Left kidney (tissue), 2 donors: Measurements from ENCODE around the gene ZNF503. TPM values are rescaled to one million over a fixed set of nuclear protein-coding genes. Genes with fewer than 3 reads are reported as not detected.

Experiments used
- DNase-seq: peaks from one replicate; pipeline ENCODE4 v3.0.0-alpha.2; 2013
- polyA plus RNA-seq: library from polyadenylated mRNA; unstranded; fragments of 120-200 nt; gene quantifications from one replicate; pipeline ENCODE4 v1.2.1, GENCODE V29; 2013; ENCODE audit not compliant: insufficient read length

The ZNF503 gene
- polyA plus RNA-seq, 1 donor = 45.2 TPM

- DNase-seq = no peak
These were observed 6.3 kb upstream of the ZNF503 start for GRCh38 chr10:75407713-75408508.

GRCh38 chr10:75407224-75407712, 5.7 kb upstream of the ZNF503 start:
- DNase-seq = no peak

- DNase-seq = no peak
These were observed 5.1 kb upstream of the ZNF503 start for GRCh38 chr10:75406462-75407223.

- no peak for DNase-seq
These were observed 4.3 kb upstream of the ZNF503 start for GRCh38 chr10:75405598-75406461.

- no peak for DNase-seq
These were observed 3.4 kb upstream of the ZNF503 start for GRCh38 chr10:75404815-75405597.

- no peak for DNase-seq
These were observed 2.6 kb upstream of the ZNF503 start for GRCh38 chr10:75403939-75404814.

- peak; percentile 91 for DNase-seq
These were observed 1.8 kb upstream of the ZNF503 start for GRCh38 chr10:75403144-75403938.

GRCh38 chr10:75402486-75403143, 1.1 kb upstream of the ZNF503 start:
- DNase-seq = no peak

GRCh38 chr10:75400771-75401568, 594 bp downstream of the ZNF503 start:
- no peak for DNase-seq

- DNase-seq = no peak
These were observed 1.3 kb downstream of the ZNF503 start for GRCh38 chr10:75400163-75400770.

- peak; percentile 54 for DNase-seq
These were observed 2.0 kb downstream of the ZNF503 start for GRCh38 chr10:75399461-75400162.

GRCh38 chr10:75398692-75399460, 2.7 kb downstream of the ZNF503 start:
- DNase-seq = peak; percentile 37

- peak; percentile 24 for DNase-seq
These were observed 3.3 kb downstream of the ZNF503 start for GRCh38 chr10:75398200-75398691.

- DNase-seq = peak; percentile 38
These were observed 3.9 kb downstream of the ZNF503 start for GRCh38 chr10:75397496-75398199.
